Psoas muscle (tissue), 8 donors: Measurements from ENCODE around the gene USB1. TPM values are rescaled to one million over a fixed set of nuclear protein-coding genes. Genes with fewer than 3 reads are reported as not detected.
"Not testable (repeated sequence)": the region's sequence is repeated elsewhere in the genome, so short reads cannot be mapped to it uniquely, and the experiment has no call there.

ENCODE experiments used
- ATAC-seq, 4 donors: fragments of 200-7000 bp; cut with Tn5 transposase; one replicate each; pipeline ENCODE4 v1.9.1; 2020; ENCODE audit warnings: moderate library complexity in 3 of 4, mild to moderate bottlenecking in 2 of 4
- DNase-seq, 2 donors: peaks; one replicate each; pipeline ENCODE4 v3.0.0-alpha.2; 2020
- H3K27ac ChIP-seq: fragments of 200-600 bp; one replicate; pipeline ENCODE4 v1.8.0; 2022
- H3K27me3 ChIP-seq, 3 donors: fragments of 200-600 bp in 1 of 3; one replicate each; pipeline versions ENCODE4 v1.6.1 to v1.8.0; 2013 to 2022; ENCODE audit warnings: low read length in 2 of 3, mild to moderate bottlenecking in 2 of 3, moderate library complexity in 1 of 3; ENCODE audit not compliant: insufficient read depth in 3 of 3
- H3K36me3 ChIP-seq, 2 donors: fragments of 200-600 bp in 1 of 2; one replicate each; pipeline versions ENCODE4 v1.6.1 to v1.8.0; 2013 to 2022; ENCODE audit warnings: low read depth in 1 of 2, mild to moderate bottlenecking in 1 of 2, moderate library complexity in 1 of 2; ENCODE audit not compliant: insufficient read depth in 1 of 2
- H3K4me1 ChIP-seq: fragments of 200-600 bp; one replicate; pipeline ENCODE4 v1.8.0; 2022
- H3K4me3 ChIP-seq: fragments of 200-600 bp; one replicate; pipeline ENCODE4 v1.8.0; 2022; ENCODE audit warnings: mild to moderate bottlenecking
- H3K9me3 ChIP-seq: fragments of 200-600 bp; one replicate; pipeline ENCODE4 v1.8.0; 2022
- WGBS, 3 donors: extraction: QIAGEN DNeasy Blood & Tissue Kit; methylation state at CpG; one replicate each; pipeline versions ENCODE4 v1.1.6 to v1.1.7; 2013; 5-methylcytosine and 5-hydroxymethylcytosine counted together
- intact Hi-C, 2 donors: fragments of 100-400 bp; cut with DNase I; formaldehyde crosslinking; loops; one replicate each; pipeline versions ENCODE4 v1.11.0 to v1.14.2; 2022
- polyA plus RNA-seq, 3 donors: library from polyadenylated mRNA; stranded (reverse); fragments of 200-250 nt; gene quantifications; one replicate each; pipeline ENCODE4 v1.2.3, GENCODE V29; 2013
- total RNA-seq, 4 donors: library from RNA; stranded (reverse); fragmentation: NEBNext Ultra II Directional in 2 of 4; extraction: Animal tissue kit (Norgen Biotek cat#: 25700) in 2 of 4; gene quantifications; one replicate each; pipeline versions ENCODE4 v1.2.1 to v1.2.4, GENCODE V29; 2021 to 2023
- TF ChIP-seq, protein P1 (sequence below): fragments of 200-600 bp; IDR thresholded peaks from one replicate; pipeline ENCODE4 v1.8.0; 2022; ENCODE audit warnings: antibody characterized with exemption
- donor health status: healthy with polysubstance abuse.
- donor health status: DM: no; HTN: no; CAD: no; lungs with moderate emphysema.
- donor health status: Bipolar disorder and iron deficiency.
- donor health status: healthy.
- donor health status: DM: yes; HTN: yes; CAD: no.
- donor health status: DM: no; HTN: no; CAD: no.
- donor health status: DM: no; HTN: no; CAD: no.
- donor health status: DM: yes; HTN: yes; CAD: no.

USB1 gene
- total and polyA plus RNA-seq, 7 donors: 10.1 to 30.7 (median 18.5) TPM

DNA sequence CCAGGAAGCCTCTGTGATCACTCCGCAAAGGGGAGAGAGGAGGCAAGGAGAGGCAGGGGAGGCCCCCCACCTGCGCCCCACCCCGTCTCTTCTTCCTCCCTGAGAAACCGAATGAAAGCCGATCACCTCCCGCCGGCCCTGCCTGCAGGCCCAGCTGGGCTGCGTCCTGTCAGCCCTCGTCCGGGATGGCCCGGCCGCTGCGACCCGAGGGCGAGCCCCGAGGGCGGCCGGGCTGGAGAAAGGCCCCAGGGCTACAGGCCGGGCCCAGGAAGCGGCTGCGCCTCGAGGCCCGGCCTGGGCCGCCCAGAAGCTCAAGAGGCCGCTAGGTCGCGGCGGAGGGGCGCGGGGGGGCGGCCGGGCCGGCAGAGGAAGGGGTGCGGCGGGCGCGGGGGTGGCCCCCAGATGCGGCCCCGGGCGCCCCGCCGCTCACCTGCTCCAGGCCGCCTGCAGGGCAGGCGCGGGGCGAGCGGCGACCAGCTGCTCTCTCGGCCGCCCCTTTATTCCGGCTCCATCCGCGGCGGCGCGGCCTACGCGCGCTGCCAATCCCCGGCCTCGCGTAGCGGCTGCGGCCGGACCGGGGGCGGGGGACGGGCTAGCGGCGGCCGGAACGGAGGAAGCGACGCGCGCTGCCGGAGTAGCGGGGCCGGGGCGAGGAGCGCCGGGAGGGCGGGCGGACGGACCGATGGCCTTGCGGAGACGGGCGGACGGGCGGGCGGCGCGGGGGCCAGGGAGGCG lies 1.1 kb upstream of the USB1 start, which contains the start of gene ZNF319:
Gene ZNF319 (minus strand): TSS at position 702 of the 735 bp plus-strand sequence. CDS start 2,407 bp downstream, outside the sequence.
- TF ChIP-seq, protein P1, sequence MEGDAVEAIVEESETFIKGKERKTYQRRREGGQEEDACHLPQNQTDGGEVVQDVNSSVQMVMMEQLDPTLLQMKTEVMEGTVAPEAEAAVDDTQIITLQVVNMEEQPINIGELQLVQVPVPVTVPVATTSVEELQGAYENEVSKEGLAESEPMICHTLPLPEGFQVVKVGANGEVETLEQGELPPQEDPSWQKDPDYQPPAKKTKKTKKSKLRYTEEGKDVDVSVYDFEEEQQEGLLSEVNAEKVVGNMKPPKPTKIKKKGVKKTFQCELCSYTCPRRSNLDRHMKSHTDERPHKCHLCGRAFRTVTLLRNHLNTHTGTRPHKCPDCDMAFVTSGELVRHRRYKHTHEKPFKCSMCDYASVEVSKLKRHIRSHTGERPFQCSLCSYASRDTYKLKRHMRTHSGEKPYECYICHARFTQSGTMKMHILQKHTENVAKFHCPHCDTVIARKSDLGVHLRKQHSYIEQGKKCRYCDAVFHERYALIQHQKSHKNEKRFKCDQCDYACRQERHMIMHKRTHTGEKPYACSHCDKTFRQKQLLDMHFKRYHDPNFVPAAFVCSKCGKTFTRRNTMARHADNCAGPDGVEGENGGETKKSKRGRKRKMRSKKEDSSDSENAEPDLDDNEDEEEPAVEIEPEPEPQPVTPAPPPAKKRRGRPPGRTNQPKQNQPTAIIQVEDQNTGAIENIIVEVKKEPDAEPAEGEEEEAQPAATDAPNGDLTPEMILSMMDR: no peak
- peaks cover 0 to 44% of the 10 kb centered on the region in 2 donors for H3K36me3 ChIP-seq
- H3K9me3 ChIP-seq: no peaks in the 10 kb centered on the region
- peak within 1 kb of the TSS; percentile 90 for H3K4me3 ChIP-seq
- WGBS, 3 donors: 0 to 1% (median 0%) methylated on average over 40 to 94 of the region's 95 CpGs
- H3K27ac ChIP-seq: peak within 1 kb of the TSS; percentile 91
- DNase-seq (peak in 1 of 2 donors; percentile 59), ATAC-seq (peak in 2 of 4 donors; percentile 1 to 7)
- peaks cover 11% of the 10 kb centered on the region for H3K4me1 ChIP-seq
- intact Hi-C loops: loop anchor here (1.0 to 10.0 kb wide), 5 partner anchors 99 to 413 kb away; no protein-coding TSS in a partner anchor
- no peaks in the 10 kb centered on the region for H3K27me3 ChIP-seq

DNA sequence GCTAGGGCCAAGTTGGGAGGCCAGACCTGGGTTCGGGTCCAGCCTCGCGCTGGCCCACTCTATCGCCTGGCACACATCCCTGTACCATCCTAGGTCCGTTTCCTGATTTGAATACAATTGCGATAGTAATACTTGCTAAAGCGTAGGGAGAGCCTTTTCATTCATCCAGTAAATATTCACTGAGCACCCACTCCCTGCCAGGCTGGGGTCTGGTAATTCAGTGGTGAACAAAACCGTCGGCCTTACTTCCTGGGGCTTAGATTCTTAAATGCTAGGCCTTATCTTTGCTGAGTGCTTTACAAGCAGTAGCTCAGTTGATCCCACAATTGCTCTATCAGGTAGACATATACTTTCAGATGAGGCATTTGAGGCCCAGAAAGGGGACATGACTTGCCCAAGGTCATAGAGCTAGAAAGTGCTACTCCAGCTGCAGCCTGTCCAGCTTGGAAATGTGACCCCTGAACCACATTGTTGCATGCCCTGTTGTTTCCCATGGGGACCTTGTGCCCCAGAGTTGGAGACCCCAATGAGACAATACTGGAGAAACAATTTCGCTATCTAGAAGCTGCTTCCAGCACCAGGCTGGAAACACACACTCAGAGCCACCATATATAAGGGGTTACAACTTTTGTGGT lies 691 bp downstream of the USB1 start:
- Histone ChIP-seq H3K36me3 (peaks cover 0 to 30% of the 10 kb centered on the region in 2 donors), H3K27me3 (no peaks in the 10 kb centered on the region), H3K4me3 (peak overlapping the region; percentile 90), H3K9me3 (no peaks in the 10 kb centered on the region), H3K27ac (peak overlapping the region; percentile 91), H3K4me1 (peaks cover 11% of the 10 kb centered on the region)
- no peak for DNase-seq
- 35 to 42% (median 38%) methylated on average over 10 of the region's 10 CpGs for WGBS, 3 donors
- intact Hi-C loops: loop anchor here (5.0 to 10.0 kb wide), 3 partner anchors 245 to 415 kb away; no protein-coding TSS in a partner anchor
- TF ChIP-seq, protein P1: no peak
- ATAC-seq: no peak

DNA sequence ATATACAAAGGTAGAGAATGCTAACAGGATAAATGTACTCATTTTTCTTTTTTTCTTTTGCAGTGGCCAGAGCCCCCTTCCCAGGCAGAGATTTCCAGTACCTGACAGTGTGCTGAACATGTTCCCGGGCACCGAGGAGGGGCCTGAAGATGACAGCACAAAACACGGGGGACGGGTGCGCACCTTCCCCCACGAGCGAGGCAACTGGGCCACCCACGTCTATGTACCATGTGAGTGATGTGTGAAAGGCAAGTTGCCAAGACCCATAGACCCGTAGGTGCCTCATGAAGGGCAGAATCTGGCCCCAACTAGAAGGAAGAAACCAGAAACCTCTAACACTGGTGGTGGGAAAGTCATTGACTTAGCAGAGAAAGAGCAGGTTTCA lies 1.2 kb downstream of the USB1 start:
- intact Hi-C loops: loop anchor here (5.0 to 10.0 kb wide), 3 partner anchors 245 to 415 kb away; no protein-coding TSS in a partner anchor
- Histone ChIP-seq H3K27ac (no peak overlapping the region), H3K27me3 (no peaks in the 10 kb centered on the region), H3K9me3 (no peaks in the 10 kb centered on the region), H3K4me1 (peaks cover 11% of the 10 kb centered on the region), H3K4me3 (no peak overlapping the region), H3K36me3 (peaks cover 0 to 25% of the 10 kb centered on the region in 2 donors)
- ATAC-seq: no peak
- TF ChIP-seq, protein P1: no peak
- 74 to 82% (median 76%) methylated on average over 9 of the region's 9 CpGs for WGBS, 3 donors
- DNase-seq: no peak

DNA sequence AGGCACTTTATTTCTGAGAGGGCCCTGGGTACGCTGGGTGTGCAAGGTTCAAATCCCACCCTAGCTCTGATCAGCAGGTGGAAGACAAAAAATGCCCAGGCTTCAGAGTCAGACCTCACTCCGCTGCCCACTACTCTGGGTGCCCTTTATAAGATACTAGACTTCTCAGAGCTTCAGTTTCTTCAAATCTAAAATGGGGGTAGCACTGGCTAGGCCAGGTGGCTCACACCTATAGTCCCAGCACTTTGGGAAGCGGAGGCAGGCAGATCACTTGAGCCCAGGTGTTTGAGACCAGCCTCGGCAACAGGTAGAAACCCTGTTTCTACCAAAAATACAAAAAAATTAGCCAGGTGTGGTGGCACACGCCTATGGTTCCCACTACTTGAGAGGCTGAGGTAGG lies 1.7 kb downstream of the USB1 start:
- WGBS, 3 donors: 94 to 99% (median 96%) methylated on average over 5 of the region's 5 CpGs
- no peaks in the 10 kb centered on the region for H3K27me3 ChIP-seq
- TF ChIP-seq, protein P1: no peak
- H3K9me3 ChIP-seq: no peaks in the 10 kb centered on the region
- no peak overlapping the region for H3K27ac ChIP-seq
- H3K4me3 ChIP-seq: no peak overlapping the region
- DNase-seq (no peak), ATAC-seq (no peak)
- intact Hi-C loops: loop anchor here (5.0 to 10.0 kb wide), 3 partner anchors 246 to 416 kb away; no protein-coding TSS in a partner anchor
- H3K4me1 ChIP-seq: peaks cover 11% of the 10 kb centered on the region
- H3K36me3 ChIP-seq: peaks cover 0 to 20% of the 10 kb centered on the region in 2 donors

DNA sequence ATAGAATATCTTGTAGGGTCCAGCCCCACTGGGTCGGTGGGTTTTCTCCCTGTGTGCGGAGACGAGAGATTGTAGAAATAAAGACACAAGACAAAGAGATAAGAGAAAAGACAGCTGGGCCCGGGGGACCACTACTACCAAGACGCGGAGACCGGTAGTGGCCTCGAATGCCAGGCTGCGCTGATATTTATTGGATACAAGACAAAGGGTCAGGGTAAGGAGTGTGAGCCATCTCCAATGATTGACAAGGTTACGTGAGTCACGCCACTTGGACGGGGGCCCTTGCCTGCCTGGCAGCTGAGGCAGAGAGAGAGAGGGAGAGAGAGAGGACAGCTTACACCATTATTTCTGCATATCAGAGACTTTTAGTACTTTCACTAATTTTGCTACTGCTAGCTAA lies 3.5 kb downstream of the USB1 start:
- Histone ChIP-seq H3K36me3 (peaks cover 0 to 19% of the 10 kb centered on the region in 2 donors), H3K4me3 (peak overlapping the region; percentile 19)
- DNase-seq: peak; percentile 60 to 87
- peak in 2 of 4 donors; percentile 45 to 54 for ATAC-seq
- not testable (repeated sequence) for H3K27me3 ChIP-seq, H3K4me1 ChIP-seq, H3K27ac ChIP-seq, H3K9me3 ChIP-seq
- intact Hi-C loops: loop anchor here (5.0 to 10.0 kb wide), 4 partner anchors 247 to 427 kb away; no protein-coding TSS in a partner anchor
- WGBS, 3 donors: 64 to 82% (median 67%) methylated on average over 12 of the region's 12 CpGs
